AG09319 (cell line): ENCODE measurements around the gene DCLRE1C.
"Not testable (repeated sequence)": the region's sequence is repeated elsewhere in the genome, so short reads cannot be mapped to it uniquely, and the experiment has no call there.

ENCODE experiments used
- DNase-seq: peaks from one replicate; pipeline ENCODE4 v3.0.0-alpha.2; 2010; ENCODE audit warnings: low read depth; ENCODE audit errors: extremely low read depth
- TF ChIP-seq, protein P1 (sequence below): IDR thresholded peaks from 2 replicates; pipeline ENCODE4 v1.5.1; 2011; ENCODE audit warnings: low read depth, mild to moderate bottlenecking, inconsistent platforms, low read length, moderate library complexity

DCLRE1C gene

DNA sequence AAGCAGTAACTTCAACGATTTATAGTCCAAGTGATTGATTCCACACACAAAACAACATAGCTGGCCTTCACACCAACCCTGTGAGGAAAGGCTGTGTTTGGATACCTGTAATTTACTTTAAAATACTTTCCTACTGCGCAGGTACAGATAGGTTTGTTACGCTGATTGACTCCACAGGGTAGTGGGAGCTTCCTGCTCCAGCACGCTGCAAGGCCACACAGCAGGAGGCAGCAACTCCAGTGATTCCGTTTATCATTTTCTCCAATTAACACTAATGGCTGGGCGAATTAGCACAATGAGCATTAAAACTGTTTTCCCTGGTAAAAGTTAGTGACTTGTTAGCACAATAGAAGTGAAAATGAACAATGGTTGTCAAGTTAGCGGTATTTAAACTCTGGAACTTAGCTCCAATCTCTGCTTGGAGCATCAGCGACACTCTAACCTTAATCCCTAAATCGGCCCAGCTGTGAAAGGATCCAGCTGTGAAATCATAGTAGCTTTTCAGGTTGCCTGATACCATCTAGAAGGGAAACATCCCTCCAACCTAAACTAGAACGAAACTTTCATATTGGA, 959 bp downstream of the DCLRE1C start:
- DNase-seq: no peak
- TF ChIP-seq, protein P1, sequence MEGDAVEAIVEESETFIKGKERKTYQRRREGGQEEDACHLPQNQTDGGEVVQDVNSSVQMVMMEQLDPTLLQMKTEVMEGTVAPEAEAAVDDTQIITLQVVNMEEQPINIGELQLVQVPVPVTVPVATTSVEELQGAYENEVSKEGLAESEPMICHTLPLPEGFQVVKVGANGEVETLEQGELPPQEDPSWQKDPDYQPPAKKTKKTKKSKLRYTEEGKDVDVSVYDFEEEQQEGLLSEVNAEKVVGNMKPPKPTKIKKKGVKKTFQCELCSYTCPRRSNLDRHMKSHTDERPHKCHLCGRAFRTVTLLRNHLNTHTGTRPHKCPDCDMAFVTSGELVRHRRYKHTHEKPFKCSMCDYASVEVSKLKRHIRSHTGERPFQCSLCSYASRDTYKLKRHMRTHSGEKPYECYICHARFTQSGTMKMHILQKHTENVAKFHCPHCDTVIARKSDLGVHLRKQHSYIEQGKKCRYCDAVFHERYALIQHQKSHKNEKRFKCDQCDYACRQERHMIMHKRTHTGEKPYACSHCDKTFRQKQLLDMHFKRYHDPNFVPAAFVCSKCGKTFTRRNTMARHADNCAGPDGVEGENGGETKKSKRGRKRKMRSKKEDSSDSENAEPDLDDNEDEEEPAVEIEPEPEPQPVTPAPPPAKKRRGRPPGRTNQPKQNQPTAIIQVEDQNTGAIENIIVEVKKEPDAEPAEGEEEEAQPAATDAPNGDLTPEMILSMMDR: peak; percentile 14

- TF ChIP-seq, protein P1: no peak
- DNase-seq: no peak
Observed at GRCh38 chr10:14949291-14949690, 4.6 kb downstream of the DCLRE1C start.

- TF ChIP-seq, protein P1: no peak
- DNase-seq: no peak
Observed at GRCh38 chr10:14947268-14947667, 6.6 kb downstream of the DCLRE1C start.

GRCh38 chr10:14945108-14945507, 8.8 kb downstream of the DCLRE1C start:
- TF ChIP-seq, protein P1: no peak
- no peak for DNase-seq

GRCh38 chr10:14942950-14943338, 11.0 kb downstream of the DCLRE1C start:
- DNase-seq: not testable (repeated sequence)

- DNase-seq: not testable (repeated sequence)
Observed at GRCh38 chr10:14942147-14942949, 11.5 kb downstream of the DCLRE1C start.

- DNase-seq: not testable (repeated sequence)
Observed at GRCh38 chr10:14938971-14939370, 14.9 kb downstream of the DCLRE1C start.

DNA sequence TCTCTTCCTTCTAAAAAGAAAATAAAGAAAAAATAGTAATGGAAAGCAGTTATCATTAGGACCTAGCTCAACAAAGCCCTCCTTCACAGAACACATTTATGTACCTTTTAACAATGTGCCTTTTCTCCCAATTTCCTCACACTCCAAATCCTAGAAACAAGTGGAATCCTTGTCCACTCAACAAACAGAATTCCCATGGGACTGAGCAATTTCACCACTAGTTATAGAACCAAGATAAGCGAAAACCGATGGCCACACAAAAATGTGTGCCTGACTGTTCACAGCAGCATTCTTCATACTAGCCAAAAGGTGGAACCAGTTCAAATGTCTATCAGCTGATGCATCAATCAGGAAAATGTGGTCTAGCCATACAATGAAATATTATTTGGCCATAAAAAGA, 17.3 kb downstream of the DCLRE1C start:
- TF ChIP-seq, protein P1: no peak
- DNase-seq: no peak

- TF ChIP-seq, protein P1: no peak
- no peak for DNase-seq
Observed at GRCh38 chr10:14930610-14931009, 23.3 kb downstream of the DCLRE1C start.
